HG03196 (cell line): ENCODE data around the gene KRTAP4-4.
"Not testable (repeated sequence)": the region's sequence is repeated elsewhere in the genome, so short reads cannot be mapped to it uniquely, and the experiment has no call there.

ENCODE experiments used
- ATAC-seq: cut with Tn5 transposase; IDR thresholded peaks from one replicate; pipeline ENCODE4 v1.9.1; 2021; ENCODE audit not compliant: unreplicated experiment

KRTAP4-4 gene

DNA sequence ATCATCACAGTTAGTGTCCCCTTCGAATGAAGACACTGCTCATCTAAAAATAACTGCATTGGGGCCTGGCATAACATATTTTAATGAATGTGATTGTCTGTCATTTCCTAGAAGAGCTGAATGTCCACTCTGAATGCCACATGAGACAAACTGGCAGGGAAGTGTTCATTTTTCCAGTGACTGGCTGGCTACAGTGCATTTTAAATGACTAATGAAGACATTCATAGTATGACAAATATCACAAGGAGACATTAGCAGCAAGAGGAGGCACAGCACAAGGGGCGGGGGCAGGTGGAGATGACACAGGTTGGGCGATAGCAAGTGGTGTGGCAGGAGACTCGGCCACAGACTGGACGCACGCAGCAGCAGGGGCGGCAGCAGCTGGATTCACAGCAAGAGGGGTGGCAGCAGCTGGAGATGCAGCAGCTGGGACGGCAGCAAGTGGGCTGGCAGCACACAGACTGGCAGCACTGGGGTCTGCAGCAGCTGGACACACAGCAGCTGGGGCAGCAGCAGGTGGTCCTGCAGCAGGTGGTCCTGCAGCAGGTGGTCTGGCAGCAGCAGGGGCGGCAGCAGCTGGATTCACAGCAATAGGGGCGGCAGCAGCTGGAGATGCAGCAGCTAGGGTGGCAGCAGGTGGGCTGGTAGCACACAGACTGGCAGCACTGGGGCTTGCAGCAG, 11.4 kb downstream of the KRTAP4-4 start:
- ATAC-seq: not testable (repeated sequence)

DNA sequence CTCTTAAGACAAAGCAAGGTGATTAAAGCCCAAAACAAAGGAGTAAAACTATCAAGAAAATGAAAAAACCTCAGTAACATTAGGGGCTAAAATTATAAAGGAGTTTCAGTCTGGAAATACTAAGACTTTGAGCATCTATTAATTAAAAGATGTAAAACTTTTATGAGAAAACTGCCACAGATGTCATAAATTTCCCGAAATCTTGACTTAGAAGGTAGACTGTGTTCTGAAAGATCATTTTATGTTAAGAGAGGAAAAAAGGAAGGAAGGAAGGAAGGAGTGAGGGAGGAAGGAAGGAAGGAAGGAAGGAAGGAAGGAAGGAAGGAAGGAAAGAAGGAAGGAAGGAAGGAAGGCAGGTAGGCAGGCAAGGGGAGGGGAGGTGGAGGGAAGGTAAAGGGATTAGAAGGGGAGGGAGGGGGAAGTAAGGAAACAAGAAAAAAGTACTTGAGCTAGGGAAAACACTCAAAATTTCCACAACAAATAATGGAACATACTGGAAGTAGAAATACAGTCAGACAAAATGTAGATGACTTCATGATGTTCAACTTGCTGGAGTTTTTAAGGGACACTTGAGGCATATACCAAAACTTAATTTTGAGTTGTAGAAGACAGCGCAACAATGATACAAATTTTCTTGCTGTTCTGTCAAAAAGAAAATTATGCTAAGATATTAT, 12.9 kb downstream of the KRTAP4-4 start:
- no peak for ATAC-seq

DNA sequence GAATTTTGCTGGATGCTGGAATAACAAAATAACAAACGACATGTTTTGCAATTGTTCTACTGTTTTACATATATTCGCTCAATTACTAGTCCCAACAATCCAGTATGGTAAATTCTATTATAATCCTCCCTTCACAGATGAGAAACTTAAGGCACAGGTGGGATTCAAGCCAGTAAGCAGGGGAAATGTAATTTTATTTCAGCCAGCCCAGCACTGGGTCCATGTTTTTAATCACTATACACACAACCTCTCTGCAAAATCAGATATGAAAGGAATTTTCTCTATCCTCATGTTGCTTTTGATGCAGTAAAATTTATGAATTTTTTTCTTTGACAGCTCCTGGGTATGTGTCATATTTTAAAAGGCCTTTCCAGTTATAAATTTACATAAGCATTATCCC, 15.3 kb downstream of the KRTAP4-4 start:
- no peak for ATAC-seq

DNA sequence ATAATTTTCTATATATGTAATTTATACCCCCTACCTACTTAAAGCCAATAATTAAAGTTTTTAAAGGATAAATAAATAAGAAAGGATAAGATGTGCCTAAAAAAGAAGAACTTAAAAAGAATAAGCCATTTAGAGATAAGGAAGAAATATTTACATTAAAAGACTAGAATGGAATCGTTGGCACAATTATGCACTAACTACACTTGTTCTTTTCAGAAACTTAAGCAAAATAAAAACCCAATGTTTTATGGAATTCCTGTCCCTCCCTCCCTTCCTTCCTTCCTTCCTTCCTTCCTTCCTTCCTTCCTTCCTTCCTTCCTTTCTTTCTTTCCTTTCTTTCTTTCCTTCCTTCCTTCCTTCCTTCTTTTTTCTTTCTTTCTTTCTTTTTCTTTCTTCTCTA, 15.7 kb downstream of the KRTAP4-4 start:
- no peak for ATAC-seq

DNA sequence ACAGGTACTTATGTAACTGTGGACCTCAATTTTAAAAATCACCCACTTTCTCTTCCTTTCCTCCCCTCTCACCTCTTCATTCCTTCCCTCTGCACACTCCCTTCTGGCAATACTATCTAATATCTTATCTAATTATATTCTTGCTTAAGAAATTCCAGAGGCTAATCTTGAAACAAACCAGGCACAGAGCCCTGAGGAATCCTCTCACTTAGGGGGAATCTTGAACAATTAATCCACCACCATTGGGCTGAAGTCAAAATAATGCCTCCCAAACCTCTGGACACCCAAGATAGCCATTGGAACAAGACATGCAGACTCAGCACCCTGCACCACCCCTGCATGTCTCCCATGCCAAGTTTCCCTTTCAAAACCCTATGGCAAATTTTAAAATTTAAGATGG, 19.2 kb downstream of the KRTAP4-4 start:
- no peak for ATAC-seq

DNA sequence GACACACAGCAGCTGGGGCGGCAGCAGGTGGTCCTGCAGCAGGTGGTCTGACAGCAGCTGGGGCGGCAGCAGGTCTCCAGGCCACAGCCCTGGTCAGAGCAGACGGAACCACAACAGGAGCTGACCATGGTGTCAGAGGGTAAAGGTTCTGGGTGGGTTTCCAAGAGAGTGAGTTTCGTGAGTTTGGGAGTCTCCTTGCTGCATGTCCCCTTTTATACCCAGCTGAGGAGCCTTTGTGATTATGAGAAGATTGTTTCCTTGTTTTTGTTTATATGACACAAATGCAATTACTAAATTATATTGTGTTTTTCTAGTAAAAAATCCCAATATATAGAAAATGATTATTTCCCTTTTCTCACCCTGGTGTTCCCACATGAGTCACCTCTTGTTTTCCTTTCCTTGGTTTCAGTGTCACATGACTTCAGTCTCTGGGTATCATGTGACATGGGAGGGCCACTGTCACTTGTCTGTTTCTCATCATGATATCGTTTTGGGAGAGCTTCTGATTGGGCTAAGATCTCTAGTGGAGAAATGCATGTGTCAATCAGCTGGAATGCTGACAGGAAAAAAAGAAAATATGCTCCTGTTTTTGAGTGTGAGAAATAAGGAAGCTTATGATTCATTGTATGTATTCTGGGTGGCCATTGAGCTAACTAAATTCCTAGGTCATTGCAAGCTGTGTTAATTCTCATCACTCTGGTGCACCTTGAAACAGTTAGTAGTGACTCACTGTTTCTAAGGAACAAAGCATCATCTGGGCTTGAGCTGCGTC, 20.0 kb downstream of the KRTAP4-4 start, which contains the start of gene KRTAP4-6:
KRTAP4-6 (minus strand) TSS at position 185 of the 772 bp plus-strand sequence; CDS start at position 128, 57 bp downstream.
- ATAC-seq: no peak

DNA sequence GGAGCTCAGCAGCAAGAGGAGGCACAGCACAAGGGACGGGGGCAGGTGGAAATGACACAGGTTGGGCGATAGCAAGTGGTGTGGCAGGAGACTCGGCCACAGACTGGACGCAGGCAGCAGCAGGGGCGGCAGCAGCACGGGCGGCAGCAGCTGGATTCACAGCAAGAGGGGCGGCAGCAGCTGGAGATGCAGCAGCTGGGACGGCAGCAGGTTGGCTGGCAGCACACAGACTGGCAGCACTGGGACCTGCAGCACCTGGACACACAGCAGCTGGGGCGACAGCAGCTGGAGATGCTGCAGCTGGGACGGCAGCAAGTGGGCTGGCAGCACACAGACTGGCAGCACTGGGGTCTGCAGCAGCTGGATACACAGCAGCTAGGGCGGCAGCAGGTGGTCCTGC, 20.7 kb downstream of the KRTAP4-4 start:
- ATAC-seq: not testable (repeated sequence)

DNA sequence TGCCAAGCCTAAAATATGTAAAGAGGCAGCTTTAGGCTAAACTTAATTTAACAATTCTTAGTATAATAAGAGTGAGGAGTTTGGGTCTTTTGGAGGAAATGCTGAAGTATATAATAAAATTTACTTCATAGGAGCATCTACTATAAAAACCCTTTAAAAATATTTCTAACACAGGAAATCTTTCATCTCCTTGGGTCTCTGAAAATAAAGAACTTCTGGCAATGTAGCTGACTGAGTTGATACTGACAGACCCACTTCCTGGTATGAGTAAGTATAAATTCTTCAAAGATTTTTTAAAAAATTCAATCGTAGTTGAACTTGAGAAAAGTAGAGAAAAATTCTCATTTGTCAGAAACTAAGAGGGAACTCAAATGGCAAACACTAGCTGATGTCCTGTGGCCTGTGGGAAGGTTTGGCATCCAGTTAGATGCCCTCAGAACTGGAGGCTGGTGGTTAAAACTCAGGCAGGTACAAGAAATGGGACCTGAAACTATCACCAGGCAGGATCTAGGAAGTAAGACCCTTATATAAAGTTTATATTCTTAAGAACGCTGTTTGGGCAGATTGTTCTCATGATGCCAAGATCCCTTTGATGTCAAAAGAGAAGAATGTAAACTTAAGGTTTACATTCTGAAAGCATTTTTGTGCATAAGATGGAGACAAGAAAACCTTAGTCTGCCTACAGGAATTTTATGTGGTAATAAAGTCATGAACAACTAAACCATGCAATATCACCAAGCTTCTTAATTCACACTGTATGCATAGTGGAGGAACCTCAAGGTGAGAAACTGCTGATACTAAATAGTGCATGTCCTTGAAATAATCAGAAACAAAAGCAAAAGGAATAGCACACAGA, 26.4 kb downstream of the KRTAP4-4 start:
- no peak for ATAC-seq

DNA sequence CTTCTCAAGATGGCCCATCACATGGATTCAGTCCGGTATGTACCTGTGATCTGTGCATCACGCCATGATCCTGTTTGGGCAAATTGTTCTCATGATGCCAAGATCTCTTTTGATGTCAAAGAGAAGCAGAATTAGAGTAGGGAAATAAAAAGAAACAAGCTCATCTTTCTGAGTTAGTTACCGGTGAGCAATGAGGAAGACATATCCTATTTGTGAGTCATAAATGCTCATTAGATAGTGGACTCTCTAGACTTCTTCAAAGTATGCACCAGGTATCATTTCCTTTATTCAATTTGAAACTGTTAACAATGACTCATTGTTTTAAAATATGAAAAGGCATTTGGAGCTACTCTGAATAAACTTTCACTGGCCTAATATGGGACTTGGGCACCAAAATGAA, 28.6 kb downstream of the KRTAP4-4 start:
- ATAC-seq: no peak

DNA sequence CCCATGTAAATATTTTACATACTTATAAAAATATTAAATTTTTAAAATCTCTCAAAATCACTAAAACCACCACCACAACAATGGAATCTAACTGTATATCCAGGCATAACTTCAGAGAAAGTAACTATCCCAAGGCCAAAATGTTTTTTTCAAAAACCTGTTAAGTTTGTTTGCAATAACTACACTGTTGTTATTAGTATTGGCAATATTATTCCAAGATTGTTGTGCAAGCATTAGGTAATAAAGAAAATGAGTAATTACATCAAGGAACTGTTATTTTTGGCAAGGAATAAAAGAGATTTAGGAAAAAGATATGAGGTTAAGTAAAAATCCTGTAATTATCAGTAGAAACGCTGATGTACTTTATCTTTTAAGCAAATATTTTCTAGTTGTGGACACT, 33.2 kb downstream of the KRTAP4-4 start:
- no peak for ATAC-seq

DNA sequence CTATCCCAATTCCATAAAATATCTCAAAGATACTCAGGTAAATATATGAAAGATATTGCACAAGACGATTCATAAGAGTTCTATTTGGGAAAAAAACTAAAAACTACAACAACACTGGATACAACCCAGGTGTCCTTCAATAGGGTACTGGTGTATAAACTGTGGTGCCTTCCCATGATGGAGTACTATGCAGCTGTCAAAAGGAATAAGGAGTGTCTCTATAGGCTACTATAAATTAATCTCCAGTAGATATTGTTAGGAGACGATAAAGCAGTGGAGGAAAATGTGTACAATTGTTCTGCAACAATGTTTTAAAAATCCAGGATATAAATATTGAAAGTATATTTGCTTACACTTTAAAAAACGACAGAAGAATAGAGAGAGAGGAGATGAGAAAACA, 34.1 kb downstream of the KRTAP4-4 start:
- ATAC-seq: no peak

DNA sequence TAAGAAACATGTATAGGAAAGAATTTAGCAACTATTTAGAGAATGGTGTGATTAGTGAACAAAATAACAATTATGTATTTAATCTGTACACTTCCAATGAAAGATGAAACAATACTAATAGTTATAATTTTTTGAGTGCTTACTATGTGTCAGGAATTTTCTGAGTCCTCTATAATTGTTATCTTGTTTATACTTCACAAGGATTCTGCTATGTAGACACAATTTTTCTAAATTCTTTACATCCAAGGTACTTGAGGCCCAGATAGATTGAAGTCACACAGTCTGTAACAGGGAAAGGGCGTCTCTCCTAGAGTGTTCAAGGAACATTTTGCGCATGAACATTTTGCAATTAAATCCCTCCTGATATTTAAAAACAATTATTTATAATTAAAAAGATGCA, 35.5 kb downstream of the KRTAP4-4 start:
- no peak for ATAC-seq

DNA sequence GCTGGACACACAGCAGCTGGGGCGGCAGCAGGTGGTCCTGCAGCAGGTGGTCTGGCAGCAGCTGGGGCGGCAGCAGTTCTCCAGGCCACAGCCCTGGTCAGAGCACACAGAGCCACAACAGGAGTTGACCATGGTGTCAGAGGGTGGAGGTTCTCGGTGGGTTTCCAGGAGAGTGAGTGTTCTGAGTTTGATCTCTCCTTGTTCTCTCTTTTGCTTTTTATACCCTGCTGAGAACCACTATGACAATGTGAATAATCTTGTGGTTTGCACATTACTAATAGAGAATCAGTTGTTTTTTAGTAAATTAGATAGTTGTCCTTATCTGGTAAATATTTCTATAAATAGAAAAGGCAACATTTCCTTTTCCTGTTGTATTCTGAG, 36.6 kb downstream of the KRTAP4-4 start, which contains the start of gene KRTAP4-12:
KRTAP4-12 (minus strand) TSS at position 192 of the 381 bp plus-strand sequence; CDS start at position 132, 60 bp downstream.
- ATAC-seq: not testable (repeated sequence)

DNA sequence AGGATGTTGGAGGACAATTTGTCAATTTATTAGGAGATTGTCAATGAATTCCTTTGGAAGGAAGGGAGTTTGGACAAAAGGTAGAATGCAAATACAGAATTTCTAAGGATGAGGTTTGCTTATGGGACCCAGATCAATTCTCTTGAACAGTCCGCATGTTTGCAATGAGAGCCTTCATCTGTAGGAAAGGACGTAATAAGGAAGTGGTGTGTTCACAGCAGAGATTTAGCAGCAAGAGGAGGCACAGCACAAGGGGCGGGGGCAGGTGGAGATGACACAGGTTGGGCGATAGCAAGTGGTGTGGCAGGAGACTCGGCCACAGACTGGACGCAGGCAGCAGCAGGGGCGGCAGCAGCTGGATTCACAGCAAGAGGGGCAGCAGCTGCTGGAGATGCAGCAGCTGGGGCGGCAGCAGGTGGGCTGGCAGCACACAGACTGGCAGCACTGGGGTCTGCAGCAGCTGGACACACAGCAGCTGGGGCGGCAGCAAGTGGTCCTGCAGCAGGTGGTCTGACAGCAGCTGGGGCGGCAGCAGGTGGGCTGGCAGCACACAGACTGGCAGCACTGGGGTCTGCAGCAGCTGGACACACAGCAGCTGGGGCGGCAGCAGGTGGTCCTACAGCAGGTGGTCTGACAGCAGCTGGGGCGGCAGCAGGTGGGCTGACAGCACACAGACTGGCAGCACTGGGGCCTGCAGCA, 37.1 kb downstream of the KRTAP4-4 start:
- not testable (repeated sequence) for ATAC-seq

DNA sequence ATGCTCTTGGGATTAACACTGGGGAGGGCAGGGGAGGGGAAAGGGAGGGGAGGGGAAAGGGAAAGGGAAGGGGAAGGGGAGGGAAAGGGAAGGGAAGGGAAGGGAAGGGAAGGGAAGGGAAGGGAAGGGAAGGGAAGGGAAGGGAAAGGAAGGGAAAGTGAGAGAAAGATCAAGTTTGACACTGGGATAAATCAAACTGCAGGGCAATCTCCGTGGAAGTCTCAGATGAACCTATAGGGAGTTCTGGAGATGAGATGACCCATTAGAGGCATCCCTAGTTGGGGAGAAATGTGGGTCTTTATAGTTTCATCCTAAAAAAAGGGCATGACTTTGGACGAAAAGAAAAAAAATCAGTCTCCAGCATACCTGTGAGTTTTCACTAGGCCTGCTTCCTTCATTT, 38.8 kb downstream of the KRTAP4-4 start:
- no peak for ATAC-seq

DNA sequence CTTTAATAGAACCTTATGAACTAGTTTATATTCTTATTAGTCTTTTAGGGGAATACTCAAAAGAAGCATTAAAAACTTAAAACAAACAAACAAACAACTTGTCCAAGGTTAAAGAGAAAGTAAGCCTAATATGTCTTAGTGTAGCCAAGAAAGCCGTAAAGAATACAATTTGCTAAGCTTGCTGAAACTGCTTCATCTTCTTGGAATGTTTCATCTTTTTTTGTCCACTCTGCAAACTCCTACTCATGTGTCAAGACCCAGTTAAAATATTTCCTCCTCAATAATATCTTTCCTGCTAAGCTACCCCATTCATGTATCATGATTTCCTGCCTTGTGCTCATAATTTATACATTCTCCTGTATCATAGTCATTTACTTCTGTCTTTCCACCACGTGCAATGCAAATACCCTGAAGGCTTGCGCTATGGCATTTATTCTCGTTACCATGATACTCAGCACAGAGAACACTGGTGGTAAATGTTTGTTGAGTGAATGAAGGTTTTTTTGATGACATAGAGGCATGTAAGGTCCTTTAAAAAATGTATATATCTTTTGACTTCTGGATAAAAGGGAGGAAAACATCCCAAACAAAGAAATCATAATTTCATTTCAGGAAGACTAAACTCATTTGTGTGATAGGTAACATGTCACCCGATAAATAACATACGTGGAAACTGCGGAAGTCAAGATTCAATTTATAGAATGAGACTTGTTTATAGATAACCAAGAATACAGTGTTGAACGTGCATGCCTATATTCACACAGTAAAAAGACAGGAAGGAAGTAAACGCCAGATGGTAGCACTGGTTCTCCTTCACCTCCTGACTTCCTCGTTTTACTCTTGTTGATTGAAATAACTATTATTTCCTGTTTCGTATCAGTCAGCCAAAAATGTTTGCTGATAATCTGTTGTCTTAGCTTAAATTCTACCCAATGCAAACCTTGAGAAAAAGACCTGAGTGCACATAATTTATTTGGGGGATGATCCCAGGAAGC, 40.6 kb downstream of the KRTAP4-4 start:
- ATAC-seq: not testable (repeated sequence)

DNA sequence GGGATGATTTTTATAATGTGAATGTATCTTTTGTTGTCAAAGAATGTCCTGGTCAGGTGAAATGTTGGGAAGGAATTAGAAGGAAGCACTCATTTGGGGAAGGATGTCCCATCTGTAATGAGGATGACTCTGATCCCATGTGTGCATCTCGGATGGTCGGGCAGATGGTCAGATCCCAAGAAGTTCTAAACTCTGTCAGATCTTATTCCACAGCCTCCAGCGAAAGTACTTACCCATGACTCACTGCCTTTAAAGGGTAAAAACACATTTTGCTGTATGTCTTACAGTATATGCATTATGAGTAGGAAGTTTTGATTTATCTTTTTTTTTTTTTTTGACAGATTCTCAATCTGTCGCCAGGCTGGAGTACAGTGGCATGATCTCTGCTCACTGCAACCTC, 41.8 kb downstream of the KRTAP4-4 start:
- no peak for ATAC-seq

DNA sequence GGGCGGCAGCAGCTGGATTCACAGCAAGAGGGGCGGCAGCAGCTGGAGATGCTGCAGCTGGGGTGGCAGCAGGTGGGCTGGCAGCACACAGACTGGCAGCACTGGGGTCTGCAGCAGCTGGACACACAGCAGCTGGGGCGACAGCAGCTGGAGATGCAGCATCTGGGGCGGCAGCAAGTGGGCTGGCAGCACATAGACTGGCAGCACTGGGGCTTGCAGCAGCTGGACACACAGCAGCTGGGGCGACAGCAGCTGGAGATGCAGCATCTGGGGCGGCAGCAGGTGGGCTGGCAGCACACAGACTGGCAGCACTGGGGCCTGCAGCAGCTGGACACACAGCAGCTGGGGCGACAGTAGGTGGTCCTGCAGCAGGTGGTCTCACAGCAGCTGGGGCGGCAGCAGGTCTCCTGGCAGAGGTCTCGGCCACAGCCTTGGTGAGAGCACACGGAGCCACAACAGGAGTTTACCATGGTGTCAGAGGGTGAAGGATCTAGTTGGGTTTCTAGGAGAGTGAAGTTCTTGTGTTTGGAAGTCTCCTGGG, 42.6 kb downstream of the KRTAP4-4 start, which contains the start of gene KRTAP4-11:
KRTAP4-11 (minus strand) TSS at position 528 of the 541 bp plus-strand sequence; CDS start at position 470, 58 bp downstream.
- ATAC-seq: not testable (repeated sequence)

DNA sequence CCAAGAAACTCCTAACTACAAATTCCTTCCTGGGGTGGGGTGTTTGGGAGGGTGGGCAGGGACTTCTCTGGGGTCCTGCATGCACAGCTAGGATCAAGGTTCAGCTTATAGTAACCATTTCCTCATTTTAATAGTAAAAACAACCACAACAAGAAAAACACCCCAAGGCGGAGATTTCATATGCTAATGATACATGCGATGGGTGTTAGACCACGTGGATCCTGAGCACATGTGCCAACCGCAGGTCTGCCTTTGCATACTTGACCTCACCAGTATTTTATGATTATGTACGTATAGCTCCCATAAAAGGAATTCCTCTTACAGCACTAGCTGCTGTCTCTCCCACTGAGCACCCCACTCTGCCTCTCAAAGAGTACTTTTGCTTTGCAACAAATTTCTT, 44.3 kb downstream of the KRTAP4-4 start:
- no peak for ATAC-seq
